Stimulated activated CD4-positive, alpha-beta T cell treated with anti-CD3 and anti-CD28 coated beads, Interleukin-1b, Interleukin-23, amount 100 ng/mL, for 4 hours (primary cell): Measurements from ENCODE around the gene ZGRF1.
"Not testable (repeated sequence)": the region's sequence is repeated elsewhere in the genome, so short reads cannot be mapped to it uniquely, and the experiment has no call there.

Experiments
- DNase-seq, 2 donors: peaks; one replicate each; pipeline ENCODE4 v3.0.0-alpha.2; 2020; ENCODE audit warnings: low read depth in 2 of 2

Gene ZGRF1

GRCh38 chr4:112642526-112642925, 5.8 kb upstream of the ZGRF1 start:
- no peak for DNase-seq

DNA sequence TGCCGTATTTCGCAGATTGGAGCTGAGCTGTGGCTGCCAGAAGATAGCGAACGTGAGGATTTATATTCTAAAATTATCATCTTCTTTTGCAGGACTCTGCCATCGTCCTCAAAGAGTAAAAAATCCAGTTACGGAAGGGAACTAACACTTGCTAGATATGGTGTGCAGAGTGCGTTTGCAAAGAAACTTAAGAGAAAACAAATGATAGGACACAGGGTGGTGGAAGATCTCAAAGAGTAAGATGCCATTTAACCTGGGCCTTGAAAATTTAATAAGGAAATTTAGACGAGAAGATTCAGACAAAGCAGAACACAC, 800 bp upstream of the ZGRF1 start:
- no peak for DNase-seq

DNA sequence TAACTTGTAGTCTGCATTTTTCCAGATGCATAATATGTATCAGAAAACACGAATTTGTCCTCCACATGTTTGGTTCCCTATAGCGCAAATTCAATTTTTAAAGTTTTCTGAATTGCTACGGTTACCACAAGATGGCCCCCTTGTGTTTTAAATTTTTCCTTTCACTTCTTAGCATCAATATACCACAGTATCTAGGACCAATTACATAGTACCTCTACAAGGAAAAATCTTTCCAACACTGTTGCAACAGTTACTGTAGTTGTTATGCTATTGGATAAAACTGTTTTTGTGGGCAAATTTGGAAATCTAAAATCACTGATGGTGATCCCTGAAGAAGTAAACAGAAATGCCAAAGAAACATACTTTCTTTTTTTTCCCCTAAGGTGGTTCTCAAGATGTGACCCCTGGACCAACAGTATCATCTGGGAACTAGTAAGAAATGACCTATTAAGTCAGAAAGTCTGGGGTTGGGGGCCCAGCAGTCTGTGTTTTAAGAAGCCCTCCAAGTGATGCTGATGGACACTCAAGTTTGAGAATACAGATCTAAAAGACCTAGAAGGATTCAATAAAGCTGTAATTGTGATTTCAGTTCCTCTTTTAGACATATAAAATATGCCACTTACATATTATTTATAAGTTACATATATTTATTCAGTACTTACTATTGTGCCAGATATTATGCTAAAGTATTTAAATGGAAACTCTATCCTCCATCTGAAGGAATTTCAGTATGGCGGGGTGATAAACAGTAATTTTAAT, 3.1 kb downstream of the ZGRF1 start:
- DNase-seq = no peak

GRCh38 chr4:112626228-112626627, 10.5 kb downstream of the ZGRF1 start:
- no peak for DNase-seq

- no peak for DNase-seq
Observed at GRCh38 chr4:112616984-112617383, 19.7 kb downstream of the ZGRF1 start.

GRCh38 chr4:112612814-112613213, 23.9 kb downstream of the ZGRF1 start:
- not testable (repeated sequence) for DNase-seq

GRCh38 chr4:112604589-112604988, 32.1 kb downstream of the ZGRF1 start:
- peak in 1 of 2 donors; percentile 30 for DNase-seq

DNA sequence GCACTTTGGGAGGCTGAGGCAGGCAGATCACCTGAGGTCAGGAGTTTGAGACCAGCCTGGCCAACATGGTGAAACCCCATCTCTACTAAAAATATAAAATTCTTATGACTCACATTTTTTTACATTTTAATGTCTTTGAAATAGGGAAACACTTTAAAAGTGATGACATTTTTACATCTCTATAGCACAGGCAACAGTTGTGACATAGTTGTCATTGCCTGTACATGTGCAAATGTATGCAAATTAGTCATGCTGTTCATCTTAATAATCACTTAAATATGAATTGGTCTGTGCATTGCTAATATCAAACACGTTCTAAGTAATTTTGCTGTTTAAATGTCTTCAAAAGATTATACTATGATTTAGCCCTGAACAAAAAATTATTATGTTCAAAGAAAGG, 41.7 kb downstream of the ZGRF1 start:
- no peak for DNase-seq

DNA sequence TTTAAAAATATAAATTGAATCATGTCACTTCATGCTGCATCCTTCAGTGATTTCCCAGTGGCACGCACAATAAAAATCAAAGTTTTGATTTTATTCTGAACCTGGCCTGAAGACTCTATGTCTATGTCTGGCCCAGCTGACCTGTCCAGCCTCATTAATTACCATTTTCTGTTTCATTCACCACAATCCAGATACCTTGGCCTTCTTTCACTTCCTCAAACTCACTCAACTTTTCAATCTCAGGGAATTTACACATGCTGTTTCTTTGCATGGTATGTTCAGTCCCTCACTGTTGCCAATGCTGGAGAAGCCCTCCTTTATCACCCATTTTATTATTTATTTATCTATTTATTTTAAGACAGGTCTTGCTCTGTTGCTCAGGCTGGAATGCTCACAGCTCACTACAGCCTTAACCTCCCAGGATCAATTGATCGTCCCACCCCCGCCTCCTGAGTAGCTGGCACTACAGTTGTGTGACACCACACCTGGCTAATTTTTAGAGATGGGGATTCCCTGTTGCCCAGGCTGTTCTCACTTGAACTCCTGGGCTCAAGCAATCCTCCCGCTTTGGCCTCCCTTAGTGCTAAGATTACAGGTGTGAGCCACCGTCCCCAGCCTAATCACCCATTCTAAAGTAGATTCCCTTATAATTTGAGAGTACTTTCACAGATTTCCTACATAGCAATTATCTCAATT, 43.1 kb downstream of the ZGRF1 start:
- no peak for DNase-seq

DNA sequence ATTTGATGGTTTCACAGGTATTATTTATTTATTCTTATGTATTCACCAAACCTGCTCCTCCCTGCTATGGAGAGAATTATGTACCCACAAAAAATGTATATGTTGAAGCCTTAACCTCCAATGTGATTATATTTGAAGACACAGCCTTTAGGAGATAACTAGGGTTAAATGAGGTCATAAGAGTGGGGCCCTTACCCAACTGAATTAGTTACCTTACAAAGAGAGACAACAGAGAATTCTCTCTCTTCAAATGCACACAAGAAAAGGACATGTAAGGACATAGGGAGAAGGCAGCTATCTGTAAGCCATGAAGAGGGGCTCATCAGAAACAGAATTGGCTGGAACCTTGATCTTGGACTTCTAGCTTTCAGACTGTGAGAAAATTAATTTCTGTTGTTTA, 44.0 kb downstream of the ZGRF1 start:
- no peak for DNase-seq

DNA sequence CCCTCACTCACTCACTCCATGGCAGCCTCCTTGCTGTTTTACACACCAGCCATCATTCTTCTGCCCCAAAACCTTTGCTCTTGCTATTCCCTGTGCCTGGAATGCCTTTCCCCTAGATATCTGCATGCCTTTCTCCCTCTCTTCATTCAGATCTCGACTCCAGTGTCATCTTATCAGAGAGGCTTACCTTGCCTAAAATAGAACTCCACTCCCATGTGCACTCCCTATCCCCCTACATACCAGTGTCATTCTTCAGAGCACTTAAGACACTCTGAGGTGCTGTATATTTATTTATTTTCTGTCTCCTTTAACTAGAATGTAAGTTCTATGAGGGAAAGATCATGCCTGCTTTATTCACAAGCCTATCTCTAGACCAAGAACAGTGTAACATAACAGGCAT, 45.1 kb downstream of the ZGRF1 start:
- DNase-seq = no peak

DNA sequence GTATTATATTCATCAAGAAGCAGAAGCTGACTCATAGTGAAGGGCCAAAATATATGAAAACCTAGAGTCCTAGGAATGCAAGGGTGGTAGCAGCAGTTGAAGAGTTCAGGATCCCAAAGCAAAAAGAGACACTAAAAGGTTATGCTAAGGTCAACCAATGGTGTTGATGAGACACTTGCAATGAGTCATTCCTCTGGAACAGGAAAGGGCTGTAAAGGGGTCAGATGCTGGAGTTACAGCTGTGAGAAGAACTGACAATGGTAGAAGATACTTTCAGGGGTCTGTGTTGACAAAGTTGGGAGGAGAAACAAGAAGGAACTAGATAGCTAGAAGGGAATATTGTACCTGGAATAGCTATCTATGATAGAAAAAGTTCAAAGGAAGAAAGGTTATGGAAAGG, 47.5 kb downstream of the ZGRF1 start:
- DNase-seq = no peak

GRCh38 chr4:112585977-112586736, 50.6 kb downstream of the ZGRF1 start:
- no peak for DNase-seq

DNA sequence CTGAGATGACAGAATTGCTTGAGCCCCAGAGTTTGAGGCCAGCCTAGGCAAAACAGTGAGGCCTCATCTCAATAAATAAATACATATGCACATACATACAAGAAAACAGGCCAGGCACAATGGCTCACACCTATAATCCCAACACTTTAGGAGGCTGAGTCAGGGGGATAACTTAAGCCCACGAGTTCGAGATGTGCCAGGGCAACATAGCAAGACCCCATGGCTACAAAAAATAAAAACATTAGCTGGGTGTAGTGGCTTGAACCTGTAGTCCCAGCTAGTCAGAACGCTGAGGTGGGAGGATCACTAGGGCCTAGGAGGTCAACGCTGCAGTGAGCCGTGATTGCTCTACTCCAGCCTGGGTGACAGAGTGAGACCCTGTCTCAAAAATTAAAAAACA, 69.2 kb downstream of the ZGRF1 start:
- DNase-seq = no peak

DNA sequence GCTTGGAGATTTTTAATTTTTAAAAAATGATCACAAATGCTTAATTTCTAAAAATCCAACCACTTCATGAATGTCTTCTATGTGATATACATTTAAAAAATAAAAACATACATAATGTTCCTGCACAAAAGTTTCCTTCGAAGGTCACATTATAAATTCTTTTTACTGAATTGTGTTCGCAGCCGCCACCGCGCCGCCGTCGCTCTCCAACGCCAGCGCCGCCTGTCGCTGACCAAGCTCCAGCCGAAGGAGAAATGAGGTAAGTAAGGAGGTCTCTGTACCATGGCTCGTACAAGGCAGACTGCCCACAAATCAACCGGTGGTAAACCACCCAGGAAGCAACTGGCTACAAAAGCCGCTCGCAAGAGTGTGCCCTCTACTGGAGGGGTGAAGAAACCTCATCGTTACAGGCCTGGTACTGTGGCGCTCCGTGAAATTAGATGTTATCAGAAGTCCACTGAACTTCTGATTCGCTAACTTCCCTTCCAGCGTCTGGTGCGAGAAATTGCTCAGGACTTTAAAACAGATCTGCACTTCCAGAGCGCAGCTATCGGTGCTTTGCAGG, 71.9 kb downstream of the ZGRF1 start:
- DNase-seq = no peak

GRCh38 chr4:112563431-112564200, 73.1 kb downstream of the ZGRF1 start:
- no peak for DNase-seq

DNA sequence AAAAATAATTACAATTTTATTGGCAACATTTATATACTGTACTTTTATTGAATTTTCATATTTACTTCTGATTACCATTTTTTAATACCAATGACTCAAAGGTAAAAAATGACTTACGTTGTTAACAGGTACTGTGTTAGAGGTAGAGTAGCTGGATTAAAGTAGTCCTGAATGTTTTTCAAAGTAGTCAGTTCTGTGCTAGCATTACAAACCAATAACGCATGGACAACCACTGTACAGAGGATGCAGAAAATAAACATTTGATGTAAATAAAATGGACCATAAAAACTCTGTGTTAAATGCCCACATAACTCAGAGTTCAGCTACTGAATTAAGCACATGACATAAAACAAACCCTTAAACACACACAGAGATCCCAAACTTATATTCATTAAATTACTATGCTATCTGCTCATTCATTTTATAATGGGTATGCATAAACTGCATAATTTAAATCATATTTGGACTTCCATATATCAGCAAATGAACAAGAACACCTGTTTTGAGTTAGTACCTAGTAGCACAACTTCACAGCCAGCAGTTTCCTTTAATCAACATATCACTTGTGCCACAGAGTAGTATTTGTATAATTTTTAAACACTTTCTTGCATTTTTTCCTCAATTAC, 74.3 kb downstream of the ZGRF1 start:
- DNase-seq = no peak

GRCh38 chr4:112560084-112560483, 76.6 kb downstream of the ZGRF1 start:
- DNase-seq = no peak

DNA sequence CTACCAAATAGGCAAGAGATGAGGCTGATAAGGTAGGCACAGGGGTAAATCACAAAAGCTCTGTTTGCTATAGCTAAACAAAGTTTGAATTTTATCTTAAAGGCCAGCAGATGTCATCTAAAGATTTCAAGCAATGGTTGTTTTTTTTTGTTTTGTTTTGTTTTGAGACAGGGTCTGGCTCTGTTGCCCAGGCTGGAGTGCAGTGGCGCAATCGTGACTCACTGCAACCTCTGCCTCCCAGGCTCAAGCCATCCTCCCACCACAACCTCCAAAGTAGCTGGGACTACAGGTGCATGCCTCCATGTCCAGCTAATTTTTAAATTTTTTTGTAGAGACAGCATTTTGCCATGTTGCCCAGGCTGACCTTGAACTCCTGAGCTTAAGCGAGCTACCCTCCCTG, 77.7 kb downstream of the ZGRF1 start:
- DNase-seq = no peak

DNA sequence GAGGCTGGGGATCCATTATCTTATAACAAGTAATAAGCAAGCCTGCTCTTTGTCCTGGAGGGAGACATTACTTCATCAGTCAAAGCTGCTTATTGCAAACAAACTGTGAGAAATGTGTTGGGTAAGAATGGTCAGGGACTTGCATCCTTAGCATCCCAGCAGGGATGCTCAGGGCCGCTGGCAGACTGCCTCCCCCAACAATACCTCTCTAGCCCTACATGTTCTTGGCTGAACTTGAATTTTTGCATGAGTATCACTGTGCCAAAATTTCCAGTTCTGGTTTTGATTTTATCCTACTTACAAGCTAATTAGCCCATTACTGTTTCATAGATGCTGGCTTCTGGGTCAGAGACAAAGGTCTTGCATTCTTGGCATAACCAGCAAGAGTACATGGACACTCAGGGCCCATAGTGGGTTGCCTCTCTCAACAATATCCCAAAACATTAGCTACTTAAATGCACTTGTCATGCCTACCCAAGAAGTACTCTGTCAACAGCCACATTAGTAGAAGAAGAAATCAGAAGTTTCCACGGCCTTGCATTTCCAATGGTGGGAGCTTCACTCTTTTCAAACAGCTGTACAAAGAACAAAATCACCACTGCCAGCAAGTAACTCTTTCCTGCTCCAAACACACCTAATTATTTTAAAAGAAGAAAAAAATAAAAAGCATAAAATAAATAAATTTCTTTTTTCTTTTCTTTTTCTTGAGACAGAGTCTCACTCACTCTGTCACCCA, 78.9 kb downstream of the ZGRF1 start:
- DNase-seq = no peak

- DNase-seq = not testable (repeated sequence)
Observed at GRCh38 chr4:112554271-112554670, 82.4 kb downstream of the ZGRF1 start.
